ENCODE results near the gene POU3F1.

GRCh38 chr1:38031513-38031866 lies 15.1 kb downstream of the POU3F1 start:
- TF ChIP-seq, protein P1, sequence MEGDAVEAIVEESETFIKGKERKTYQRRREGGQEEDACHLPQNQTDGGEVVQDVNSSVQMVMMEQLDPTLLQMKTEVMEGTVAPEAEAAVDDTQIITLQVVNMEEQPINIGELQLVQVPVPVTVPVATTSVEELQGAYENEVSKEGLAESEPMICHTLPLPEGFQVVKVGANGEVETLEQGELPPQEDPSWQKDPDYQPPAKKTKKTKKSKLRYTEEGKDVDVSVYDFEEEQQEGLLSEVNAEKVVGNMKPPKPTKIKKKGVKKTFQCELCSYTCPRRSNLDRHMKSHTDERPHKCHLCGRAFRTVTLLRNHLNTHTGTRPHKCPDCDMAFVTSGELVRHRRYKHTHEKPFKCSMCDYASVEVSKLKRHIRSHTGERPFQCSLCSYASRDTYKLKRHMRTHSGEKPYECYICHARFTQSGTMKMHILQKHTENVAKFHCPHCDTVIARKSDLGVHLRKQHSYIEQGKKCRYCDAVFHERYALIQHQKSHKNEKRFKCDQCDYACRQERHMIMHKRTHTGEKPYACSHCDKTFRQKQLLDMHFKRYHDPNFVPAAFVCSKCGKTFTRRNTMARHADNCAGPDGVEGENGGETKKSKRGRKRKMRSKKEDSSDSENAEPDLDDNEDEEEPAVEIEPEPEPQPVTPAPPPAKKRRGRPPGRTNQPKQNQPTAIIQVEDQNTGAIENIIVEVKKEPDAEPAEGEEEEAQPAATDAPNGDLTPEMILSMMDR (conservative IDR thresholded peaks at IDR 0.05) = no peak
- no peak for TF ChIP-seq ZFX (IDR thresholded peaks at IDR 0.05)

All from C4-2B (cell line).